Medulla oblongata (tissue), 1 donor: ENCODE data around the gene SGSM2.

Experiments used
- DNase-seq: peaks from one replicate; pipeline ENCODE4 v3.0.0-alpha.2; 2015; ENCODE audit errors: extremely low spot score

The SGSM2 gene

DNA sequence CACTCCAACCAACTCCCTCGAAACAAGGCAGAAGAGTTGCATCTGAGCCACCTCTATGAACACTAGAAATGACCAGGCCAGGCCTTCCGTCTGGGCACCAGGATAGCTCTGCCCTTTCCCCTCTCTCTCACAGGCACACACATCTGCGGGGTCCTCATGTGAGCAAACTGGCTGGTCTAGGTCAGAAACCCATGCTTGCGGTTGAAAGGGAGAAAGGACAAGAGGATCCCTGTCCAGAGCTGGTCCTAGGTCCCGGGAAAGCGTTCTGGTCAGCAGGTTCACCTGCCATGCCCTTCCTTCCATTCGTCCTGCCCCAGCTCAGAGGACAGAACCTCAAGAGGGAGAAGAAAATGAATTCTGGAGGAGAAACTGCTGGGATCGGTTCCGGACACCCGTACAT lies 60.9 kb downstream of the SGSM2 start:
- DNase-seq = no peak

DNA sequence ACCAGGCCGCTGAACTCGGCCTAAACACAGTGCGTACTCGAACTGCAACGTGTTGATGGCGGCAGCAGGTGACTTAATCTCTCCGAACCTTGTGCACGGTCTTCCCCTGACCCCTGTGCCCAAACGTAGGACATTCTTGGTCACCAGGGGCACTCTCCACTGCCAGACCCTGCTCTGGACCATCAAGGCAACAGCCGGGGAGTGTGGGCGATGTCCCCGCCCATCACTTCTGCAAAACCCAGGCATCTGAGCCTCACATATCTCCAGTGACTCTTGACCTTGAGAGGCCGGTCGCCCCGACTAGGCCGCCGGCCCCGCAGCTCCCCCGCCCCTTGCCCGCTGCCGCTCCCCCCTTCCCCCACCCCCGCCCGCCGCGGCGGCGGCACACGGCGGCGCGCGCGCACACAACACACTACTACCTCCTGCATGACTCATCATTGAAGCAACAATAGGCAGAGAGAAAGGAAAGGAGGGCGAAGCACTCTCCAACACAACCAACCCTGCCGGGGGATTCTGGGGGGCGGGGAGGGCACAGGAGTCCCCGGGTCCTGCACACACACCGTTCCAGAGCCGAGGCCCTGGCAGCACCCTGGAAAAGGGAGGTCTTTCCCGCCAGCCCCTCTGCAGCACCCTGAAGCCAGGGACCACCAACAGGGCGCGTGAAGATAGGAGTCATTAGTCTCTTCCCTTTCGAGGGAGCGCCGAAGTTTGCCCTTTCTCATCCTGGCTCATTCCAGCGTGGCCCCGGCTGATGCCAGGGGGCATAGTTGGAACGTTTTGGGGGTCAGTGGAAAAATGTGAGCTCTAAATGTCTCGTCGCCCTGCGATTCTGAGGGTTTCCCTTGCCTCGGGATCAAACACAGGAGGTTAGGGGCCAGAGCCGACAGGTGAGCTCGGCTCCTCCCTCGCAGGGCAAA lies 61.6 kb downstream of the SGSM2 start:
- DNase-seq = peak; percentile 66

DNA sequence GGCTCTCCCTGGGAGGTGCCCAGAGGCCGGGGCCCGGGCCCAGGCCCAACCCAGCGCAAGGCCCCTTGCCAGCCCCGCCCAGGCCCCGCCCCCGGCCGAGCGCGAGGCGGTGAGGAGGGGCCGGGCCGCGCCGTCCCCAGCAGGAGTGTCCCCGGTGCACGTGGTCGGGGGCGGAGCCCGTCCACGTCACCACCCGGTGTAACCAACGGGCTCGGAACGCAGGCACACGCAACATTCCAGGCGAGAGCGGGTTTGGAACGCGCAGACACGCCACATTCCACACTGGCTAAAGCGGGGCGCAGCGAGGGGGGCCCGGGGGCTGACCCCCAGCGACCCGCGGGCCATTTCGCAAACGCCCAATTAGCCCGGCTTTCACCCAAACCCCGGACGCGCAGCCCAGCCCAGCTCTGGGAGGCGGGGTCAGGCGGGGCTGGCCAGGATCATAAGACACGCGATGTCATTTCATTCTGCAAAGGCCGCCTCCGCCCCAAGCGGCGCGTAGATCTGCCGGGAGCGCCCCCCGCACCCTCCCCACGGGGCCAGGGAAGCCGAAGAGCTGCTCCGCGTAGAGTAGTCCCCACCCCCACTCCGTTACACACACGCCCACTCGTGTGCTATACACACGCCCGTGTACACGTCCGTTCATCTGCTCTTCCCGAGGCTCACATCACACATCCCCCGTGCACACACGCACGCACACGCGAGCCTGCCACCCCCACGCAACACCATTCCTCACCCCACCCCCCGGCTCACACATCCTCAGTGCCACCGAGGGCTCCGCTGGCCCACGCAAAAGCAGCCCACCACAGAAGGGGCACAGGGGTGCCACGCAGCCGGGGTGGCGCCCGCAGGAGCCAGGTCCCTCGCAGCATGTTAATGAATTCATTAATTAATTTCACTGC lies 62.5 kb downstream of the SGSM2 start:
- peak; percentile 98 for DNase-seq

DNA sequence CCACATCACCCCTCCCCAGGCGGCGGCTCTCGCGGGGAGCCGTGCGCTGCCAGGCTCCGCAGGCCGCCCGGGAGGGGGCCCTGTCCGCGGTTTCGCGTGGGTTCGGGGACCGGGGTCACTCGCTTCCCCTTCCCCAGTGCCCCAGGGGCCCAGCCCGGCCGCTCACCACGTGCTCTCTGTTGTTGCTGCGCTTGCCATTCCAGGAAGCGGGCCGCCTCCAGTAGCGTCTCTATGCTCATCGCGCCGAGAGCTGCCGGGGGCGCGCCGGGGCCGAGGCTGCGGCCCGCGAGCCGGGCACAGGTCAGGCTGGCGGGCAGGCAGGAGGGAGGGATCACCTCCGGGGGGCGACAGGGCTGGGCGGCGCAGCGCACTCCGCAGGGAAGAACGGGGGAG lies 63.2 kb downstream of the SGSM2 start:
- no peak for DNase-seq

DNA sequence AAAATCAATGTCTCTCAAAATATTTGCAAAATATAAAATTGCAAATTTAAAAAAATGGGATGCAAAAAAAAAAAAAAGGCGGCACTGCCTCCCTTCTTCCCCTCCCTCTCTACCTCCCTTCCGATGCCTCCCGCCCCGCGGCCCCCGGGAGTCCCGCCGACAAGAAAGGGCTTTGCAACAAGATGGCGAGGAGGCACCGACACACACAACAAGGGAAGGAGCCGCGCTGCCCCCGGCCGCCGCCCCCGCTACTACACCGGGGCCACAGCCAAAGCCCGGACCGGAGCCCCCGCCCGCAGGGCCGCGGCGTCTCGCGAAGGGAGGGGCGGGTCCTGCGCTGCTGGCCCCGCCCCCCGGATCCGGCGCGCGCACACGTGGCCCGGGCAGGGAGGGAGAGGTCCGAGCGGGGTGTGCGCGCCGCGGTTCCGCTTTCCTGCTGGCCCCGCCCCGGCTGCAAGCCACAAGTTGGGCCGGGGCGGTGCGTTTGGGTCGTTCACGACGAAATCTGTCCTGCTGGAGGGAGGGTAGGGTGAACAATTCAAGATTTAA lies 63.6 kb downstream of the SGSM2 start, which contains the start of gene MNT:
Gene MNT, minus strand, starts transcription at position 184 of the 549 bp plus-strand sequence. CDS start 348 bp downstream, outside the sequence.
- DNase-seq = peak; percentile 95

DNA sequence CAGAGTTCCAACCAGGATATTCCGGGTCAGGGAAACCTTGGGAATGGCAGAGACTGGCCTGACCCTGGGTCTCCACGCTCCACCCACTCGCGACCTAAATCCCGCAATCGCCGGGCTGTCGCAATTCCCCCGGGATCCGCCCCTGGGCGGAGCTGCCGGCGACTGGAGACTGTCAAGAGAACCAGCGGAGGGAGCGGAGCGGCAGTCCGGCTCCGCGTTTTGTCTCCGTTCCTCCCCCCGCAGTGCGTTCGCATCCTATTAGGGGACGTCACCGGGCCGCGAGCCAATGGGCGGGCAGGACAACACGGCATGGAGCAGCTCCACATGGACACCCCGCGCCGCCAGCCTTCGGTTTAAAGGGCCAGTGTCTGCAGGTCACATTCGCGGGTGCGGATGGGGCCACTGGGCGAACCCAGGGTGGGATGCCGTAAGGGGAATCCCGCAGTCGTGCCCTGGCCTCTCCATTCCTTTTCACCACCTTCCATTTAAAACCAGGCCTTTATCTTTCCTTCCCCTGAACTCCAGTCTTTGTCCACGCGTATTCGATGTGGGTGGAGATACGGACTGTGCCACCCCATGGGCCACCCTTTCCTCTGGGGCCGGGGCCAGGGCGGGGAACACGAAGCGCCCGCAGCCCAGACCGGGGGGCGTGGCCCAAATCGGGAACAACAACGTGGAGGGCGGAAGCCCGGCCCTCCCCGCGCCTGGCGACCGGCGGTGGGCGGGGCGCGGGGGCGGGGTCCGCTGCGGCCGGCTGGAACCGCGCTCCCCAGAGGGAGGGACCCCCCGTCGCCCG lies 64.3 kb downstream of the SGSM2 start:
- DNase-seq = peak; percentile 99

DNA sequence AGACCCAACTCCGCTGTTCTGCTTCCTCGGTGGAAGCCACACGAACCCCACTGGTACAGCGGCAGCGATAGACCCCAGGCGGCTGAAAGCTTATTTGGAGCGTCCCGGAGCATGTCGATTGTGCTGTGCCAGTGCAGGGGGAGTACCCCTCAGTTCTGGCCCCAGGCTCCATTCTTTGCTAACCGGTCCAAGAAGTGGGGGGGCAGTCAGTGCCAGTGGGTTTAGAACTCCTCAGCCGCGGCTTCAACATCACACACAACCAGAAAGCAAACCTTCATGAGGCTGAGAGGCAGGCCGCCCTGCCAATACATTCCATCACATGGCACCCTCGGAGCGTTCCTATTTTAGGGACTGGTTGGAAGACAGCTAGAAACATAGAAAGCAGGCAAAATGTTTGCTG lies 65.2 kb downstream of the SGSM2 start:
- no peak for DNase-seq

DNA sequence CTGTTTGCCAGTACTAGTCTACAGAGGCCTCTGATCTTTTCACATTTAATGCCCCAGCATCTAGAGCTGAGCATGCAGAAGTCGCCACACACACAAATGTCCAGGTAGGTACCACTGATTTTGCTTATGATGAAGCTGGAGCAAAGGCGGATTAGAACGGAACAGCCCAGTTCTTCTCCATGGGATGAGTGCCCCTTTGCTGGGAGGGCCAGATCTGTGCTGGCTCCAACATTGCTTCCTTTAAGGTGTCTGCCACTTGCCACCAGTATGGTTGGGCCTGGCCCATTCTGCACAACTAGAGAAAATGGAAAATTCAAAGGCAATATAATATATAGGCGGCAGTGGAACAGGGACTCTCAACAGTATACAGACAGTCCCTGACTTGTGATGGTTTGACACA lies 65.7 kb downstream of the SGSM2 start:
- no peak for DNase-seq

DNA sequence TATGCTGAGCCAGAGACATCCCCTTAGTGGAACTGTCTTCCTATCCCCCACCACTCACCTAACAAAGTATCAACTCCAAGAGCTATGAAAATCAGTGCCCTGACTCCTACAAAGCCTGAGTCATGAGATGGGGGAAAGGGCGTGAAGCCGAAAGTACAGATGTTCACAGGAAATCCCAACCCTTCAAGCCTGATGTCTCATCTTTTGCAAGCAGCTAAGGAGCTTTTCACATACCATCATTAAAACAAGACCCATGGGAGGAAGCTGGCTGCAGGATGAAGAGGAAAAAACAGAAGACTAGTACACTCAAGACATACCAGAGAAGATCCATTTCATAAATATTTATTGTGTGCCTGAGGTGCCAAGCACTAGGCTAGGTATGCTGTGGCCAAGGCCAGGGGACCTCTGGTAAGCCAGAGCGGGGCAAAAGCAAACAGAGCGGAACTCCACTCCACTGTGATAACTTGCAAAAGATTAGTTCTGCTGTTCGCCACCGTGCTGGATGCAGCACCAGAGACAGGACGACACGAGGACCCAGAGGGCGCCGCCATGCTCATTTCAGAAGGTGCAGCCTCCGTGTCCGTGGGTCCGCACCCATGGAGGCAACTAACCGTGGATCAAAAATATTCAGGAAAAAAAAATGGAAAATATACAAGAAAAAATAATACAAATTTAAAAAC lies 68.1 kb downstream of the SGSM2 start:
- no peak for DNase-seq

DNA sequence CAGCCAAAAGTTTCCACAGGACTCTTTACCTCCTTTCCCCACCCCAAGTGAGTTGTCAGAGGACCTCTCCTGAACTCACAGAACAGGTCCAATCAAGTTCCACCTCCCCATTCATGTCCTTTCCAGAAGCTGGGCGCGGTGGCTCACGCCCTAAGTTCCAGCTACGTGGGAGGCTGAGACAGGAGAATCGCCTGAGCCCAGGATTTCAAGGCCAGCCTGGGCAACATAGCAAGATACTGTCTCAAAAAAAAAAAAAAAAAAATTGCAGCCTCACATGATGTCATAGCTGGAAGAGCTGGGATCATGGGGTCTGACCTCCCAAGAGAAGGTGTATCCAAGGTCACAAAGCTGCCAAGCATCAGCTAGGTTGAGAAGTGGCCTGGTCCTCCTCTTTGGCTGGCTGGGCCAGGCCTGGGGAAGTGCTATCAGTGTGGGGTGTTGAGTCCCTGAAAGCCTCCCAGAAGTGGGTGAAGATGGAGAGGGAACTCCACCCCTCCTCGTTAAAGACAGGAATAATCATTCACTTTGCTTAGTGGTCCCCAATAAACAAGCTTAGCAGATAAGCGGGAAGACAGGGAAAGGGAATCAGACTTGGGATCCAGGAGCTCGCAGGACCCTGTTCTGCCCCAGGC lies 69.1 kb downstream of the SGSM2 start:
- no peak for DNase-seq

DNA sequence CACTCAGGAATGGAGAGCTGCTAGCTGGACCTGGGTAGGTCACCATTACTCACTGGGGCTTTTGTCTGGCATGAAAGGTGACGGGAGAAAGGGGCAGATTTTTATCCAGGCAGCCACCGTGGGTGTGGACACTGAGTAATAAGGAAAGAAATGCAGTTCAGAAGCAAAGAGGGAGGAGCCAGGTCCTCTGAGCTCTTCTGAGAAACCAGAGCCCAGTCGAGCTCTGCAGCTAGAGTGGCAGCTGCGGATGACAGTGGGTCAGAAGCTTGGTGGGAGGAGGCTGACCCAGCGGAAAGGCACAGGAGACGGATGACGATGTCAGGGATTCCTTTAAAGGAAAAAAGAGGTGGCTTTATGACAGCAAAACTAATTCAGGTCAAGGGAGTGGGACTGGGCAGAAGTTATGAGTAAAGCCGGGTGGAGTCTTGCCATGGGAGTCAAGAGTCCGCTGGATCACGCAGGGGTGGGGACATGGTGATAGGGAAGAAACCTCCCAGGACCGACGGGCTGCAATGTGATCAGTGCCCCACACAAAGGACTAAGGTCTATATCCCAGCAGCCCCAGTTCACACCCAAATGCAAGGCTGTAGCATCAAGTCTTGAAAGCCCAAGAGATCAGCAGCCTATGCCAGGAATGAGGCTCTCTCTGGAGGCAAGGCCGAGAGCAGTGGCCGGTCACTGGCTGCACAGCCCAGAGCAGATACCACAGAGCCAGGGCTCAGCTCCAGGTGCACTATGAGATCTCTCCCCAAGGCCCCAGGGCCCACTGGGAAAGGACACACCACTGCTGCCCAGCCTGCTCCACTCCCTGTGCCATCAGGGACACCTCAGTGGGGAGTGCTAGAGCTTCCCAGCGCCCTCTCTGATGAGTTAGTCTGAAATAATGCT lies 69.8 kb downstream of the SGSM2 start:
- DNase-seq = no peak

DNA sequence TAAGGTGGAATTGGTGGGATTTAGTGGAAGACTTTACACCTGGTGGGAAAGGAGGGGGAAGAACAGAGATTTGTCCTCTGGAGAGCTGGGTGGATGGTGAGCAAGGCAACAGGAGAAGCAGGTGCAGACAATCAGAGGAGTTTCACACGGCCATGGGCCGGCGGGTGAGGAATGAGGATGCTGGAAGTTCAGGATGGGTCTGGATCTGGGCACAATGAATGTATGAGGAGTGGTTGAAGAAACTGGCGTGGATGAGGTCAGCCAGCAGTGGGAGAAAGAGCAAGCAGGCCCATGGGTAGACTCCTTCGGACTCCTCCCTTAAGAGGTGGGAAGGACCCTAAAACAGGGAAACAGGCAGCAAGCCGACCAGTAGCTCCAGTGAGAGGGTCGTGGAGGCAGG lies 73.7 kb downstream of the SGSM2 start:
- DNase-seq = no peak

DNA sequence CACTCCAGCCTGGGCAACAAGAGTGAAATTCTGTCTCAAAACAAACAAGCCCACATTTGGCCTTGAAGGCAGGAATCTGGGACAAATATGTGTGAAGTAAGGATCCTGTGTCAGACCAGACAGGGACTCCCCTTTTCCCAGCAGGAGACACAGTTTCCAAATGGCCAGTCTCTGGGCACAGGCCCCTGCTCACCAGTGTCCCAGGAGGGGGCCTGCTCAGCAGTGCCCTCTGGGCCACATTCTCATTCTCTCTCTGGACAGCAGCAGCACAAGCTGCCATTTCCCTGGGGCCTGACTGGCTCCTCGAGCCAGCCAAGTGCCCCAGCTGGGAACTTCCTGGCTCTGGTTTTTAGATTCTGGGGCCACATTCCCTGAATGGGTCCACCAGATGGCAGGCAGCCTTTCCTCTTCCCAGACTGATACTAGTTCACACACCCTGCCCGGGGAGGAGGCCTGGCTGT lies 75.3 kb downstream of the SGSM2 start:
- DNase-seq = peak; percentile 74

DNA sequence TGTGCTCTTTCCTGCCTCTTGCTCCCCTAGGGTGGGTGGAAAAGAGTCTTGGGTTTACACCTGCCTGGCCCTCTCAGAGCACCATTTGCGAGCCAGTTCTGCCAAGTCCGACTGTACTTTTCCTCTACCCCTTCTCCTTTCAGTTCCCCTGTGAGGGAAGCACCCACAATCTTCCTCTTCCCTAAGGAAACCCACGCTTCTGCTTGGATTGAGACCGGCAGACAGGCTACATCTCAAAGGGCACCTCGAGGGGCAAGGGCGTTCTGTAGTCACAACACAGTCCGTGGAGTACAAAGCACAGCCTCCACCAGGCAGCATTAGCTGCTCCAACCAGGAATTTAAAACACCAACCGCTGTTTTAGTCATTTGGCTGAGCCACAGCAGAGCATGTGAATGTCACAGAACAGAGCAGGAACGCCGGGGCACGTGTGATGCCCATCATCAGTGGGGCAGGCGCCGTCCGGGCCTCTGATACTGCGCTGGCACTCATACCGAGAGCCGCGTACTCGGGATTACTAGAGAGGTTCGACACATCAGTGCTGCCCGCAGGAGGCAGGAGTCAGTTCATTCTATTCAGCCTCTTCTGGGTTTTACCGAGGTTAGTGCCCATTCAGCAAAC lies 77.3 kb downstream of the SGSM2 start:
- DNase-seq = no peak

DNA sequence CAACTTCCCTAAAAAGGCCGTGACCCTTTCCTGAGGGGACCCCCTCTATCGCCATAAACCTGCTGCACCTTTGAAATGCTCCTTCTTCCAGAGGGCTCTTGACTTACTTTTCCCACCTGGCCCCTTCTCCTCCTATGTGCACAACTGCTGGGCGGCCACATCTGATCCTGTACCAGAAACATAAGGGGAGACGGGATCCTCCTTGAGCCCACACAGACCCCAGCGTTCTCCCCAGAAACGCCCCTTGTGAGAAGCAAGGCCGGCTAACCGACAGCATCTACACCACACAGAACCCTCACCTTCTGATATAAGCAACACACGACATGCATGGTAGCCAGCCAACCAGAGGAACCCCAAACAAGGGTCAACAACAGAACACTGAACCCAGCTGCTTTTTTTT lies 77.8 kb downstream of the SGSM2 start:
- no peak for DNase-seq

DNA sequence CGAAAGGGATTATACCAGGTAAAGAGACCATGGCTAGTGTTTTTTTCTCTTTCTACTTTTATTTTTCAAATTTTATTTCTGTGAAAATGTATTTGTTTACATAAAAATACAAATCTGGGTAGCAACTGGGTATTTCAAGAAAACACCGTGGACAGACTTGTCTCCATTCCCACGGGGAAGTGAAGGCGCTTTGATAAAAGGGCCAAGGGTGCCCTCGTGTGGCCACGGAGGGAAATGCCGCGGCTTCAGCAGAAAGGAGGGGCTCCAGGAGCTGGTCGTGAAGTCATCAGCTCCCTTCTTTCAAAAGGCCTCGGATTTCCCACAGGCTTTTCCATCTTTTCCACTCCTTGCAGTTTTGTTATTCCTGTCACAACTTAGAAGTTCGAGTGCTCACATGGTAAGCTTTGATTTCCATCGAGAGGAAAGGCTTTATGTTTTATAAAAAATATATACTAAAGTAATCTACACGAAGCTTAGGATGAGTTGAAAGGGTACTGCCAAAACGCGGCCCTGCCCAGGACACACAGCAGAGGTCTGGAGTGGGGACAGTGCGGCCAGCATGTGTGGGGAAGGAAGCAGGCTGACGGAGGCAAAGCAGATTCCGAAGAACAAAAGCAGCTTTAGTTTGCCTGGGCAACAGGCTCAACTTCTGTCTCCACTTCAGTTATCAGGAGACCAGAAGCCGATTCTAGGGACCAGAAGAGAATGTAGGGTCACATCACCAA lies 78.9 kb downstream of the SGSM2 start:
- DNase-seq = peak; percentile 96

DNA sequence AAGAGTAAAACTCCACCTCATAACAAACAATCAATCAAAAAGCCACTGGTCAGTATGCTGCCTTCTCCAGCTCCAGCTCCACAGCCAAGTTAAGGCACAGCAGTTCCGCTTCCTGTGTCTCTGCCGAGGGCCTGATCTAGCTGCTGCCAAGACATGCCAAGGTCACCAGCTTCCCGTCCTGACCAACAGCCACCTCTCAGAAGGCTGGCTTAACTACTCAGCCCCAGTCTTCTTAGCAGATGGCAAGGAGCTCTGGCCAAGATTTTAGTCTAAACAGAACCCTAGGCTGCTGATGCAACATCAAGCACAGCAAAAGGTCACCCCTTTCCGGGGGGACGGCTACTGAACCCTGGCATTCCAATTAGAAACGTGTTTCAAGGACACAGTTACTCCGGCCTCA lies 81.3 kb downstream of the SGSM2 start:
- no peak for DNase-seq

DNA sequence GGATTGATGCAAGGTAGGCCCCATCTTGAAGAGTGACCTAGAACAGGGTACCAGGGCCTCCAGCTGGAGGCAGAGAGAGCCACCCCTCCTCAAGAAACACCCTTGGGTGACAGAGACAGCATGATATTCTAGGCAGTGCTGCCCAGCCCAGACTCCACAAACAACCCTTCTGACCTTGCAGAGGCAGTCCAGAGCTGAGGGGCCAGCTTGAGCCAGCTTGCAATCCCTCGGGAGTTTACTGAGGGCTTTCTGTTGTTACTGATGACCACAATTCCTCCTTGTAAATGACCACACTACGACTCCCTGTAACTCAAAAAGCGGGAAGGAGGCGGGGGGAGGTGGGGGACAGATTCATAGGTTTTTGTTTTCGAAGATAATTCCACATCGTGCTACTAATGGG lies 82.2 kb downstream of the SGSM2 start:
- DNase-seq = no peak
